Neural cell (in vitro differentiated cells): ENCODE measurements around the gene HPN. TPM values are rescaled to one million over a fixed set of nuclear protein-coding genes. Genes with fewer than 3 reads are reported as not detected.

Source experiments
- H2AFZ ChIP-seq: fragments of 200-600, 300-800 bp; sonication (generic), shearing (Covaris generic); 2 replicates; pipeline ENCODE4 v1.6.0; 2014; ENCODE audit warnings: low read depth, mild to moderate bottlenecking, antibody characterized with exemption, low read length, moderate library complexity
- H3F3A ChIP-seq: fragments of 200-600 bp; shearing (Covaris generic); 2 replicates; pipeline ENCODE4 v1.6.1; 2016; ENCODE audit warnings: mild to moderate bottlenecking, moderate library complexity, mixed read lengths, antibody characterized with exemption, low read length; ENCODE audit not compliant: insufficient read depth, poor library complexity, severe bottlenecking
- H3K27ac ChIP-seq: fragments of 200-600, 300-800 bp; sonication (generic), shearing (Covaris generic); 2 replicates; pipeline ENCODE4 v1.5.1; 2014; ENCODE audit warnings: mild to moderate bottlenecking, low read length, moderate library complexity
- H3K27me3 ChIP-seq: fragments of 300-800, 200-600 bp; sonication (generic), shearing (Covaris generic); 2 replicates; pipeline ENCODE4 v1.6.0; 2014; ENCODE audit warnings: mild to moderate bottlenecking, low read depth, low read length, moderate library complexity; ENCODE audit not compliant: insufficient read depth
- H3K36me3 ChIP-seq: fragments of 300-800, 200-600 bp; sonication (generic), shearing (Covaris generic); 2 replicates; pipeline ENCODE4 v1.5.1; 2014; ENCODE audit warnings: mild to moderate bottlenecking, antibody characterized with exemption, low read length, moderate library complexity; ENCODE audit not compliant: insufficient read depth
- H3K4me2 ChIP-seq: fragments of 300-800, 200-600 bp; sonication (generic), shearing (Covaris generic); 2 replicates; pipeline ENCODE4 v1.6.0; 2014; ENCODE audit warnings: mild to moderate bottlenecking, low read length
- H3K4me3 ChIP-seq: fragments of 300-800, 200-600 bp; sonication (generic), shearing (Covaris generic); 2 replicates; pipeline ENCODE4 v1.5.1; 2014; ENCODE audit warnings: mild to moderate bottlenecking, low read length, moderate library complexity
- H3K79me2 ChIP-seq: fragments of 200-600 bp; shearing (Covaris generic); replicated peaks from 2 replicates; pipeline ENCODE4 v1.6.0; 2014; ENCODE audit warnings: mild to moderate bottlenecking, low read length, moderate library complexity; ENCODE audit not compliant: insufficient read depth
- H3K9ac ChIP-seq: fragments of 300-800, 200-600 bp; sonication (generic), shearing (Covaris generic); 2 replicates; pipeline ENCODE4 v1.6.1; 2016; ENCODE audit warnings: mild to moderate bottlenecking, low read length, mixed read lengths
- H3K9me2 ChIP-seq: fragments of 200-600 bp; shearing (Covaris generic); 2 replicates; pipeline ENCODE4 v1.6.1; 2016; ENCODE audit warnings: mild to moderate bottlenecking, low read length, mixed read lengths; ENCODE audit not compliant: insufficient read depth
- H3K9me3 ChIP-seq: fragments of 200-600, 300-800 bp; sonication (generic), shearing (Covaris generic); 2 replicates; pipeline ENCODE4 v1.6.1; 2016; ENCODE audit warnings: mild to moderate bottlenecking, mixed run types, low read length, moderate library complexity, mixed read lengths
- H4K20me1 ChIP-seq: fragments of 200-600 bp; shearing (Covaris generic); 2 replicates; pipeline ENCODE4 v1.6.1; 2016; ENCODE audit warnings: mild to moderate bottlenecking, mixed run types; ENCODE audit not compliant: insufficient read depth
- CTCF ChIP-seq: fragments of 450-650 bp; IDR thresholded peaks from 2 replicates; pipeline ENCODE4 v1.5.1; 2014; ENCODE audit warnings: antibody characterized with exemption, mild to moderate bottlenecking, moderate library complexity; ENCODE audit not compliant: poor library complexity, severe bottlenecking
- EP300 ChIP-seq: fragments of 450-650 bp; conservative IDR thresholded peaks from 2 replicates; pipeline ENCODE4 v1.6.1; 2014; ENCODE audit warnings: antibody characterized with exemption, mild to moderate bottlenecking, moderate library complexity; ENCODE audit not compliant: poor library complexity, severe bottlenecking
- EZH2 ChIP-seq: fragments of 200-600, 300-800 bp; shearing (Covaris generic), sonication (generic); IDR thresholded peaks from 2 replicates; pipeline ENCODE4 v1.6.1; 2014; ENCODE audit warnings: antibody characterized with exemption, low read length, borderline replicate concordance, mild to moderate bottlenecking; ENCODE audit not compliant: insufficient read depth, poor library complexity, severe bottlenecking
- MXI1 ChIP-seq: fragments of 450-650 bp; conservative IDR thresholded peaks from 2 replicates; pipeline ENCODE4 v1.6.1; 2014; ENCODE audit warnings: antibody characterized with exemption, mild to moderate bottlenecking; ENCODE audit not compliant: poor library complexity, severe bottlenecking
- POLR2AphosphoS5 ChIP-seq: IDR thresholded peaks from 2 replicates; pipeline ENCODE4 v1.6.1; 2012
- RAD21 ChIP-seq: fragments of 450-650 bp; conservative IDR thresholded peaks from 2 replicates; pipeline ENCODE4 v1.6.1; 2014; ENCODE audit warnings: antibody characterized with exemption, mild to moderate bottlenecking, moderate library complexity
- REST ChIP-seq: IDR thresholded peaks from 2 replicates; pipeline ENCODE4 v1.6.1; 2012; ENCODE audit warnings: borderline replicate concordance
- SMC3 ChIP-seq: fragments of 450-650 bp; conservative IDR thresholded peaks from 2 replicates; pipeline ENCODE4 v1.6.1; 2014; ENCODE audit warnings: antibody characterized with exemption, mild to moderate bottlenecking, moderate library complexity; ENCODE audit not compliant: poor library complexity
- TAF1 ChIP-seq: IDR thresholded peaks from 2 replicates; pipeline ENCODE4 v1.6.1; 2012; ENCODE audit warnings: low read depth
- polyA plus RNA-seq: library from polyadenylated mRNA; depleted of rRNA; stranded (reverse); fragments of >200 nt; gene quantifications from 2 replicates; pipeline ENCODE4 v1.2.3, GENCODE V29; 2014

HPN gene
- polyA plus RNA-seq, 1 donor from 2014 or later = 0.15 TPM

GRCh38 chr19:35026418-35026817 lies 15.1 kb upstream of the HPN start:
- H3K9ac ChIP-seq = no peak overlapping the region
- no peak overlapping the region for H3K27ac ChIP-seq
- no peaks in the 10 kb centered on the region for H3F3A ChIP-seq
- no peak overlapping the region for H3K4me2 ChIP-seq
- H4K20me1 ChIP-seq = no peaks in the 10 kb centered on the region
- TF ChIP-seq POLR2AphosphoS5 (no peak), EZH2 (no peak), CTCF (no peak), MXI1 (no peak), EP300 (no peak), TAF1 (no peak), RAD21 (no peak), SMC3 (no peak), REST (no peak)
- H3K9me2 ChIP-seq = no peaks in the 10 kb centered on the region
- H3K79me2 ChIP-seq = no peaks in the 10 kb centered on the region
- H2AFZ ChIP-seq = no peak overlapping the region
- no peaks in the 10 kb centered on the region for H3K9me3 ChIP-seq
- peaks cover 6% of the 10 kb centered on the region for H3K27me3 ChIP-seq
- H3K4me3 ChIP-seq = no peak overlapping the region
- no peaks in the 10 kb centered on the region for H3K36me3 ChIP-seq

- Histone ChIP-seq H3K36me3 (no peaks in the 10 kb centered on the region), H3K4me3 (no peak overlapping the region), H3K9me2 (no peaks in the 10 kb centered on the region), H3F3A (no peaks in the 10 kb centered on the region), H3K9ac (no peak overlapping the region), H3K4me2 (no peak overlapping the region), H4K20me1 (no peaks in the 10 kb centered on the region), H3K27me3 (peaks cover 12% of the 10 kb centered on the region), H3K27ac (no peak overlapping the region), H3K9me3 (no peaks in the 10 kb centered on the region), H3K79me2 (no peaks in the 10 kb centered on the region), H2AFZ (no peak overlapping the region)
- no peak for TF ChIP-seq REST
- TF ChIP-seq MXI1 = no peak
- no peak for TF ChIP-seq EP300
- TF ChIP-seq EZH2 = no peak
- no peak for TF ChIP-seq SMC3
- TF ChIP-seq RAD21 = no peak
- no peak for TF ChIP-seq TAF1
- no peak for TF ChIP-seq CTCF
- TF ChIP-seq POLR2AphosphoS5 = no peak
Measured at GRCh38 chr19:35027009-35027408, 14.5 kb upstream of the HPN start.
